Brain microvascular endothelial cell (primary cell): ENCODE measurements around the gene UBE2E1.

Experiments used
- DNase-seq: peaks from one replicate; pipeline ENCODE4 v3.0.0-alpha.2; 2020
- H3K27ac ChIP-seq: fragments of 250-450 bp; sonication (Bioruptor Pico); 2 replicates; pipeline ENCODE4 v1.5.1; 2020; ENCODE audit warnings: mild to moderate bottlenecking, moderate library complexity
- H3K27me3 ChIP-seq: fragments of 250-450 bp; sonication (Bioruptor Pico); replicated peaks from 2 replicates; pipeline ENCODE4 v1.5.1; 2020; ENCODE audit warnings: mild to moderate bottlenecking
- H3K36me3 ChIP-seq: fragments of 250-450 bp; sonication (Bioruptor Pico); replicated peaks from 2 replicates; pipeline ENCODE4 v1.5.1; 2020; ENCODE audit warnings: mild to moderate bottlenecking
- H3K4me3 ChIP-seq: 2 replicates; pipeline ENCODE4 v1.5.1; 2011; ENCODE audit warnings: low read depth, mild to moderate bottlenecking, control low read depth, low read length, moderate library complexity
- in situ Hi-C: cut with HindIII; loops from 2 replicates; pipeline ENCODE4 v1.10.0; 2017; ENCODE audit warnings: low sequenced_read_pairs, low pct_ligation_motif_present
- TF ChIP-seq, protein P1 (sequence below): IDR thresholded peaks from 2 replicates; pipeline ENCODE4 v1.5.1; 2011; ENCODE audit warnings: low read depth, mild to moderate bottlenecking, moderate library complexity, low read length, control low read depth, inconsistent platforms; ENCODE audit errors: missing control alignments

UBE2E1 gene

DNA sequence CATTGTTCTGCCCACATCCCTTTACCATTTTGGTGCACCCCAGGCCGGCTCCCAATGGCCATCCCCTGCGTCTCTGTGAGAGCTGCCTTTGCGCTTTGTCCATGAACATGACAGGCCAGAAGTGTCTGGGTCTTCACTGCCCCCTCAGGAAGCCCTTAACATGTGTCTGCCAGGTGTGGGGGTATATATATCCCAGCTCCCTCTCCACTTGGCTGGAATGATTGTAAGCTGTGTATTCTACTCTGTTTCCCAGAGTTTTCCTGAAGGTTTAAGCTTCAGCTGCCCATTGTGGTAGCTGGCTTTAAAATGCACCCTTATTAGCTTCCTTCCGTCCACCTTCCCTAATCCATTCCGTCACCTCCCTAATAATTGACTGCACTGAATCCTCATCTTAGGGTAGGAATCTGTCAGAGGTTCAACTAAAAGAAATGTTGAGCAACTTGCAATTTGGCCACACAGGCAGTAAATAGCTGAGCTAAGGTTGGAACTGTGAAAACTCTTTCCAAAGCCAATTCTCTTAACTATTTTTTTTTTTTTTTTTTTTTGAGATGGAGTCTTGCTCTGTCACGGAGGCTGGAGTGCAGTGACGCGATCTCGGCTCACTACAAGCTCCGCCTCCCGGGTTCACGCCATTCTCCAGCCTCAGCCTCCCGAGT, 30.4 kb upstream of the UBE2E1 start:
- TF ChIP-seq, protein P1, sequence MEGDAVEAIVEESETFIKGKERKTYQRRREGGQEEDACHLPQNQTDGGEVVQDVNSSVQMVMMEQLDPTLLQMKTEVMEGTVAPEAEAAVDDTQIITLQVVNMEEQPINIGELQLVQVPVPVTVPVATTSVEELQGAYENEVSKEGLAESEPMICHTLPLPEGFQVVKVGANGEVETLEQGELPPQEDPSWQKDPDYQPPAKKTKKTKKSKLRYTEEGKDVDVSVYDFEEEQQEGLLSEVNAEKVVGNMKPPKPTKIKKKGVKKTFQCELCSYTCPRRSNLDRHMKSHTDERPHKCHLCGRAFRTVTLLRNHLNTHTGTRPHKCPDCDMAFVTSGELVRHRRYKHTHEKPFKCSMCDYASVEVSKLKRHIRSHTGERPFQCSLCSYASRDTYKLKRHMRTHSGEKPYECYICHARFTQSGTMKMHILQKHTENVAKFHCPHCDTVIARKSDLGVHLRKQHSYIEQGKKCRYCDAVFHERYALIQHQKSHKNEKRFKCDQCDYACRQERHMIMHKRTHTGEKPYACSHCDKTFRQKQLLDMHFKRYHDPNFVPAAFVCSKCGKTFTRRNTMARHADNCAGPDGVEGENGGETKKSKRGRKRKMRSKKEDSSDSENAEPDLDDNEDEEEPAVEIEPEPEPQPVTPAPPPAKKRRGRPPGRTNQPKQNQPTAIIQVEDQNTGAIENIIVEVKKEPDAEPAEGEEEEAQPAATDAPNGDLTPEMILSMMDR = no peak
- H3K36me3 ChIP-seq = no peaks in the 10 kb centered on the region
- no peak overlapping the region for H3K4me3 ChIP-seq
- no peak overlapping the region for H3K27ac ChIP-seq
- in situ Hi-C loops = no loop called here
- no peaks in the 10 kb centered on the region for H3K27me3 ChIP-seq
- DNase-seq = no peak

DNA sequence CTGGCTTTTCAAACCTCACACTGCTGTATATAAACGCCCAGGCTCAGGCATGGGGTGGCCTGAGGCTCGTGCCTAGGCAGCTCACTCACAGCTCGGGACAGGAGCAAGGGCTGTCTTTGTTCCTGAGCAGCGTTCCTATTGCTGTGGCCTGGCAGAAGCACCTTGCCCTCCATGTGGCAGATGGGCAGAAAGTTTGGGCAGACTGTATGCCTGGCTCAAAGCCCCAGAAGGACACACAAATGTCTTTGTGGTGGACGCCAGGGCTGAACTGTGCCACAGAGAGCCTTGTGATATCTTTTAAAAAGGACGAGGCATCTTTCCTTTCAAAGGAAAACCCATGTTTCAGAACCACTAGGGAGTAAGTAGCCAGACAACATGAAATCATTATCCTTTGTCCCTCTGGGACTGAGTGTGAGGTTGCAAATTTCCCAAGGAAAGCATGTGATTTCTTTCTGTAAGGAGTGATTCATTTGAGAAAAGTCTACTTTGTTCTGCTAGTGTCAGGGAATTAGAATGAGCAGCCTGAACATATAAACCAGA, 29.3 kb upstream of the UBE2E1 start:
- DNase-seq = peak; percentile 70
- Histone ChIP-seq H3K36me3 (no peaks in the 10 kb centered on the region), H3K4me3 (no peak overlapping the region), H3K27me3 (no peaks in the 10 kb centered on the region), H3K27ac (peak overlapping the region; percentile 50)
- TF ChIP-seq, protein P1 = no peak
- in situ Hi-C loops = no loop called here

- Histone ChIP-seq H3K27me3 (no peaks in the 10 kb centered on the region), H3K36me3 (no peaks in the 10 kb centered on the region), H3K27ac (no peak overlapping the region), H3K4me3 (no peak overlapping the region)
- in situ Hi-C loops = no loop called here
- TF ChIP-seq, protein P1 = no peak
- DNase-seq = no peak
These were observed 27.3 kb upstream of the UBE2E1 start for GRCh38 chr3:23778446-23778845.

DNA sequence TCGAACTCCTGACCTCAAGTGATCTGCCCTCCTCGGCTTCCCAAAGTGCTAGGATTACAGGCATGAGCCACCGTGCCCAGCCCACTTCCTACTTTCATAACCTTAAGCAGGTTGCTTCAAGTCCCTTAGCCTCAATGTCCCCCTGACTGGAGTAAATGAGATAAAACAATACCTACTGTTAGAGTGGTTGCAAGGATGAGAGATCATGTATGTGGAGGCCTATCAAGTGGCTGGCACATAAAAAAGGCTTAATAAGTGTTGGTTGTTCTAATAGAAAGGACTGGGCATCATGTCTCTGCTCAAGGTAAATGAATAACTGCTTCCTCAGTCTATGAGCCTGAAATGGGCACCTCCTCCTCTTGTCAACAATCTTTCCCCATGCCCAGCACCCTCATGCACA, 25.9 kb upstream of the UBE2E1 start:
- no peak for DNase-seq
- no peak overlapping the region for H3K27ac ChIP-seq
- in situ Hi-C loops = no loop called here
- no peak overlapping the region for H3K4me3 ChIP-seq
- no peaks in the 10 kb centered on the region for H3K36me3 ChIP-seq
- H3K27me3 ChIP-seq = no peaks in the 10 kb centered on the region
- TF ChIP-seq, protein P1 = no peak

DNA sequence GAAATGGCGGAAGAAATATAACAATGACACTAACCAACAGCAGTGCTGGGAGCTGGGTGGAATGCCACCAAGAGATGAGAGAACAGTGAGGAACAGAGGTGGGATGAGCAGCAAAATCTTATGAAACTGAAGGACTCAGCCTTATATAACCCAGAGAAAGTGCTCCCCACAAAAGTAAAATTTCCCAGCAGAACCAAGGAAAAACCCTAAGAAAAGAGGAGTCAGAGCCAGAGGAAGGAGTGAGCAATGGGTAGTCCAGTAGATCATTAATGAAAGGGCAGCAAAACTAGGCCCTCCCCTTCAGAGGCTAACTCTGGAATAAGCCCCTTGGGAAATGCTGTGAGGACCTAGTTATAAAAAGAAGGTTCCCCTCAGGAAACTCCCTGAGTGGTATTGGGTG, 24.7 kb upstream of the UBE2E1 start:
- Histone ChIP-seq H3K36me3 (no peaks in the 10 kb centered on the region), H3K27me3 (no peaks in the 10 kb centered on the region), H3K27ac (no peak overlapping the region), H3K4me3 (no peak overlapping the region)
- no peak for DNase-seq
- TF ChIP-seq, protein P1 = no peak
- in situ Hi-C loops = no loop called here

- TF ChIP-seq, protein P1 = no peak
- in situ Hi-C loops = no loop called here
These were observed 23.9 kb upstream of the UBE2E1 start for GRCh38 chr3:23781871-23782270.

More at GRCh38 chr3:23781871-23782270, 23.9 kb upstream of the UBE2E1 start:
- H3K27me3 ChIP-seq = no peaks in the 10 kb centered on the region
- no peak overlapping the region for H3K4me3 ChIP-seq
- H3K36me3 ChIP-seq = no peaks in the 10 kb centered on the region
- DNase-seq = no peak
- H3K27ac ChIP-seq = no peak overlapping the region
